ENCODE results near the gene LRRC59.

DNA sequence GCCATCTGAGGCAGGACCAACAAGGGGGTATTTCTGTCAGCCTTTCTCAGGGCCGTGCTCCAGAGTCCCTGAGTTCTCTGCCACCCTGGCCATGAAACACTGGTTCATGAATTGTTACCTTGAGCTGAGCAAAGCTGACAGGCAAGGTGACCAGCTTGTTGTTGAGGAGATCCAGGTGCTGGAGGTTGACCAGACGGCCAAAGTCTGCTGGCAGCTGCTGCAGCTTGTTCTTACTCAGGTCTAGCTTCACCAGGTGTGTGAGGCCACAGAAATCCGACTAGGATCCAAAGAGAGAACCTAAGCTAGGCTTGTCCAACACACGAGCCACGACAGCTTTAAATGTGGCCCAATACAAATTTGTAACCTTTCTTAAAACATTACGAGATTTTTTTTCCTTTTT is 4.7 kb downstream of the LRRC59 start:
- TF ChIP-seq, protein P1, sequence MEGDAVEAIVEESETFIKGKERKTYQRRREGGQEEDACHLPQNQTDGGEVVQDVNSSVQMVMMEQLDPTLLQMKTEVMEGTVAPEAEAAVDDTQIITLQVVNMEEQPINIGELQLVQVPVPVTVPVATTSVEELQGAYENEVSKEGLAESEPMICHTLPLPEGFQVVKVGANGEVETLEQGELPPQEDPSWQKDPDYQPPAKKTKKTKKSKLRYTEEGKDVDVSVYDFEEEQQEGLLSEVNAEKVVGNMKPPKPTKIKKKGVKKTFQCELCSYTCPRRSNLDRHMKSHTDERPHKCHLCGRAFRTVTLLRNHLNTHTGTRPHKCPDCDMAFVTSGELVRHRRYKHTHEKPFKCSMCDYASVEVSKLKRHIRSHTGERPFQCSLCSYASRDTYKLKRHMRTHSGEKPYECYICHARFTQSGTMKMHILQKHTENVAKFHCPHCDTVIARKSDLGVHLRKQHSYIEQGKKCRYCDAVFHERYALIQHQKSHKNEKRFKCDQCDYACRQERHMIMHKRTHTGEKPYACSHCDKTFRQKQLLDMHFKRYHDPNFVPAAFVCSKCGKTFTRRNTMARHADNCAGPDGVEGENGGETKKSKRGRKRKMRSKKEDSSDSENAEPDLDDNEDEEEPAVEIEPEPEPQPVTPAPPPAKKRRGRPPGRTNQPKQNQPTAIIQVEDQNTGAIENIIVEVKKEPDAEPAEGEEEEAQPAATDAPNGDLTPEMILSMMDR (IDR thresholded peaks at IDR 0.05): no peak
- no peak for TF ChIP-seq POLR2A (IDR thresholded peaks at IDR 0.05)

All from suprapubic skin (tissue), 3 donors.